Activated CD8-positive, alpha-beta T cell treated with anti-CD3 and anti-CD28 coated beads, Interleukin-2, amount 10 ng/mL, durations not matched to agents 7 days and 5 days (primary cell): ENCODE data around the gene RSPH1. TPM values are rescaled to one million over a fixed set of nuclear protein-coding genes. Genes with fewer than 3 reads are reported as not detected.

ENCODE experiments used
- ATAC-seq: fragments of 150-1000 bp; cut with Tn5 transposase; one replicate; pipeline ENCODE4 v1.10.0; 2021; ENCODE audit warnings: moderate library complexity
- CTCF ChIA-PET: fragments of 350-600 bp; sonication (Branson Sonifier 250); formaldehyde crosslinking; loops from one replicate; lab custom pipeline; 2021; ENCODE audit warnings: antibody characterized with exemption; lab: Charles Lee
- POLR2A ChIA-PET: fragments of 350-600 bp; sonication (Branson Sonifier 250); formaldehyde crosslinking; loops from one replicate; lab custom pipeline; 2021; ENCODE audit warnings: antibody characterized with exemption; lab: Charles Lee
- DNase-seq: peaks from one replicate; pipeline ENCODE4 v3.0.0-alpha.2; 2020
- H3K27ac Mint-ChIP-seq: one replicate; pipeline ENCODE4 v1.8.0; 2021; ENCODE audit warnings: mild to moderate bottlenecking, mixed read lengths
- H3K27me3 Mint-ChIP-seq: one replicate; pipeline ENCODE4 v1.8.0; 2021; ENCODE audit warnings: low read depth, mixed read lengths
- H3K36me3 Mint-ChIP-seq: one replicate; pipeline ENCODE4 v1.8.0; 2021; ENCODE audit warnings: low read depth, mixed read lengths
- H3K4me1 Mint-ChIP-seq: one replicate; pipeline ENCODE4 v1.8.0; 2021; ENCODE audit warnings: low read depth, mixed read lengths
- H3K4me3 Mint-ChIP-seq: one replicate; pipeline ENCODE4 v1.8.0; 2021; ENCODE audit warnings: mild to moderate bottlenecking, mixed read lengths
- H3K9me3 Mint-ChIP-seq: one replicate; pipeline ENCODE4 v1.8.0; 2022; ENCODE audit warnings: mixed read lengths; ENCODE audit not compliant: insufficient read depth
- total RNA-seq, 2 experiments: library from RNA; stranded (reverse); gene quantifications; one replicate each; pipeline ENCODE4 v1.2.3, GENCODE V29; 2021

The RSPH1 gene
- total RNA-seq, 2 experiments from 2014 or later = not detected

GRCh38 chr21:42461881-42462877 lies 33.8 kb downstream of the RSPH1 start:
- peaks cover 4% of the 10 kb centered on the region for H3K36me3 Mint-ChIP-seq
- no peaks in the 10 kb centered on the region for H3K27me3 Mint-ChIP-seq
- no peak for DNase-seq
- ChIA-PET POLR2A (no interaction called here), CTCF (interaction anchor here (1.0 to 1.3 kb wide), 2 partner anchors 42 to 160 kb away, joined by 3 read pairs; no protein-coding TSS in a partner anchor)
- peaks cover 7% of the 10 kb centered on the region for H3K9me3 Mint-ChIP-seq
- H3K4me3 Mint-ChIP-seq = no peak overlapping the region
- peaks cover 70% of the 10 kb centered on the region for H3K4me1 Mint-ChIP-seq
- H3K27ac Mint-ChIP-seq = no peak overlapping the region
- no peak for ATAC-seq

DNA sequence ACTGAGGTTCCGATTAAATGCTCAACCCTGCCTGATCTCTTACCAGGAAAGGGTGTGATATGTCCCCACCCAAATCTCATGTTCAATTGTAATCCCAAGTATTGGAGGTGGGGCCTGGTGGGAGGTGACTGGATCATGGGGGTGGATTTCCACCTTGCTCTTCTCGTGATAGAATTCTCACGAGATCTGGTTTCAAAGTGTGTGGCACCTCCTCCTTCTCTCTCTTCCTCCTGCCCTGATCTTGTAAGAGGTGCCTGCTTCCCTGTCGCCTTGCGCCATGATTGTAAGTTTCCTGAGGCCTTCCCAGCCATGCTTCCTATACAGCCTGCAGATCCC lies 34.9 kb downstream of the RSPH1 start:
- POLR2A ChIA-PET = no interaction called here
- DNase-seq (no peak), ATAC-seq (no peak)
- peaks cover 74% of the 10 kb centered on the region for H3K4me1 Mint-ChIP-seq
- no peak overlapping the region for H3K4me3 Mint-ChIP-seq
- H3K36me3 Mint-ChIP-seq = peaks cover 4% of the 10 kb centered on the region
- H3K27me3 Mint-ChIP-seq = no peaks in the 10 kb centered on the region
- peak overlapping the region; percentile 44 for H3K27ac Mint-ChIP-seq
- peaks cover 7% of the 10 kb centered on the region for H3K9me3 Mint-ChIP-seq
- CTCF ChIA-PET = no interaction called here

DNA sequence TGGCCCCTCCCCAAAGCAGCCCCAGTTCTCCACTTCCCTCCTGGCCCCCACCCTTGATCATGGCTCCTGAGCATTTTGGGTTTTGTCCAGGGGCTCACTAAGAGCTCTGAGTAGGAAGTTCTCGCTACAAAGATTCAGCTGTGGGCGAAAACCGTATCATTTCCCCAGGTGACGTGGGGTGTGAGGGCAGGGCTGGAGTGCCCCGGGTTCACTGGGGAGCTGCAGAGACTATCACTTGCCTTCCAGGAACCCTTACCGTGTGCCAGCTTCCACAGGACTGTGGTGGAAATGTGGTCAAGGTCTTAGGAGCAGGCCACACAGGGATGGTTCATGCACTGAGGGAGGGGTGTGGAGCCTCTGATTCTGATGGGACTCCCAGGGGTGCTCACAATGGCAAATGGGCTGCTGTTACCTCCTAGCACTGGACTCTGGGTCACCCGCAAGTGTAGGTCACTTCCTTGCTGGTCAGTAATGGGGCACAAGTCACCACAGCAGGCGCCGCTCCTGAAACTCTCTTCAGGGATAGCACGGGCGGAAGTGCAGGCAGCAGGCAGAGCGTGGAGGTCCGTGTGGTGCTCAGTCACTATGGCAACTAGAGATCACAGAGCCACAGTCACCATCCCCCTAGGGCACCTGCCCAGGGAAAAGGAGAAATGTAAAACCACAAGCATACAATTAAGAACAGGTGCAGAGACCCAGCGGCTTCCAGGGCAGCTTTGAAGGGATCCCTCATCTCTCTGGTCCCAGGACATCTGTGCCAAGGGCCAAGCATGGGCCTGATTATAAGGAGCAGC lies 35.4 kb downstream of the RSPH1 start:
- Mint-ChIP-seq H3K4me3 (no peak overlapping the region), H3K27me3 (no peaks in the 10 kb centered on the region), H3K36me3 (peaks cover 4% of the 10 kb centered on the region), H3K27ac (peak overlapping the region; percentile 44), H3K4me1 (peaks cover 74% of the 10 kb centered on the region), H3K9me3 (peaks cover 7% of the 10 kb centered on the region)
- ChIA-PET POLR2A (interaction anchor here (1.0 kb wide), 1 partner anchor 67 kb away, joined by 3 read pairs; no protein-coding TSS in a partner anchor), CTCF (interaction anchor here (1.0 to 1.6 kb wide), 2 partner anchors 53 to 99 kb away, joined by 3 to 4 read pairs; partner anchors contain the start of gene SLC37A1)
- DNase-seq = peak; percentile 74
- ATAC-seq = peak; percentile 76

DNA sequence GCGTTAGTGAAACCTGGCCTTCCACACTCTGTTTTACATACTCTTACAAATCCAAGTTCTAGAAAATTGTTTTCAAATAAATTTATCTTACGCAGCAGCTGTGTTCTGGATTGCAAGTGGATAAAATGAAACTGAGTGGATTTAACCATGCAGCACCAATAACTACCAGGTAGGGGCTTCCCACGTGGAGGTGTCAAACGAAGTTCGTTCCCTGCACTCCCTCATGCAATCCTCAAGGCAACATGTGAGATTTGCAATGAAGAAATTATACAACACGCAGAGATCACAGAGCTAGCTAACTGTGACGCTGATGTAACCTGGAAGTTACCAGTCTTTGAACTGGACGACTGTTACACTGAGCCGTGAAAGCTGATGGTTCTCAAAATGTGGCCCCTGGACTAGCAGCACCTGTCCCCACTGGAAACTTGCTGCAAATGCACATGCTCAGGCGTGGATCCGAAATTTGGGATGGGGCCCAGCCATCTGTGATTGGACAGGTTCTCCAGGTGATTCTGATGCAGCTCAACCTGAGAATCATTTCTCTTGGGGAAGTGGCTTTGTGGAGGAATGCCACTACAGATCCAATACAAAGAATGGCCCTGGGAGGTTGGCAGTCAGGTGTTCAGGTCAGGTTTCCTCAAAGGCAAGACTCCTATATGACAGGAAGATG lies 36.3 kb downstream of the RSPH1 start:
- Mint-ChIP-seq H3K4me1 (peaks cover 68% of the 10 kb centered on the region), H3K27me3 (no peaks in the 10 kb centered on the region)
- POLR2A ChIA-PET = interaction anchor here (1.0 kb wide), 1 partner anchor 67 kb away, joined by 3 read pairs; no protein-coding TSS in a partner anchor

DNA sequence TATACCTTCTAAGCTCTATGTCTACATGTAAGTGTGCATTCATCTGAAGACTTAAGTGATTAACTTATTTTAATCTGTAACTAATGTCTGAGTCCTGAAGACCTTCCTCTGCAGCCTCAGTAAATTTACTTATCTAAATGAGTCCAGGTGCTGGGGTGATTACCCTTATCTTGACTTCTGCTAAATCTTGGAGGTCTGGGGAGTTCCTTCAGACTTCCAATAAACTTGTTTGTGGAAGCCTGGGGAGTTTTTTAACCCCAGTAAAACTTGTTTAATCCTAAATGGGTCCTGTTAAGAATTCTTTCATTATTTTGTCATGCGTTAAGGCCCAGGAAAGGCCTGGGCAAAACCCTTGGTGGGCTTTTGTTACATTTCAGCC lies 37.0 kb downstream of the RSPH1 start:
- Mint-ChIP-seq H3K4me3 (no peak overlapping the region), H3K4me1 (peaks cover 62% of the 10 kb centered on the region), H3K9me3 (peaks cover 5% of the 10 kb centered on the region), H3K27ac (no peak overlapping the region), H3K36me3 (peaks cover 2% of the 10 kb centered on the region), H3K27me3 (no peaks in the 10 kb centered on the region)
- no peak for ATAC-seq
- ChIA-PET CTCF (interaction anchor here (0.7 to 1.6 kb wide), 4 partner anchors 9 to 200 kb away, joined by 3 to 5 read pairs (median 4); partner anchors contain the start of gene SLC37A1), POLR2A (no interaction called here)
- no peak for DNase-seq

More for the DNA sequence above, 36.3 kb downstream of the RSPH1 start:
- no peak overlapping the region for H3K4me3 Mint-ChIP-seq
- H3K36me3 Mint-ChIP-seq = peaks cover 4% of the 10 kb centered on the region
- CTCF ChIA-PET = interaction anchor here (0.7 to 1.6 kb wide), 4 partner anchors 9 to 99 kb away, joined by 3 to 5 read pairs (median 4); partner anchors contain the start of gene SLC37A1
- no peak overlapping the region for H3K27ac Mint-ChIP-seq
- DNase-seq = no peak
- H3K9me3 Mint-ChIP-seq = peaks cover 7% of the 10 kb centered on the region
- ATAC-seq = no peak

DNA sequence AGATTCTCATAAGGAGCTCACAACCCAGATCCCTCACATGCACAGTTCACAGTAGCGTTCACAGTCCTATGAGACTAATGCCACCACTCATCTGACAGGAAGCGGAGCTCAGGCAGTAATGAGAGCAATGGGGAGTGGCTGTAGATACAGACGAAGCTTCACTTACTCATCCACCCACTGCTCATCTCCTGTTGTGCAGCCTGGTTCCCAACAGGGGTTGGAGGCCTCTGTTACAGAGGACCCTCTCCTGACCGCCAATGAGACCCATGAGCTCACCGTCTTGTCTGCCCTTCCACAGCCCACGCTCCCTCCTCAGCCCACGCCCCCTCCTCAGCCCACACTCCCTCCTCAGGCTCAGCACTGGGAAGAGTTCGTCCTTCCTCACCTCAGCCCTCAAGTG lies 39.6 kb downstream of the RSPH1 start:
- peak; percentile 49 for ATAC-seq
- POLR2A ChIA-PET = interaction anchor here (0.6 to 0.7 kb wide), 2 partner anchors 35 to 57 kb away, joined by 3 to 4 read pairs; partner anchors contain the start of gene SLC37A1

GRCh38 chr21:42455754-42456440 lies 40.1 kb downstream of the RSPH1 start:
- ATAC-seq (no peak), DNase-seq (no peak)
- ChIA-PET CTCF (interaction anchor here (0.8 to 1.4 kb wide), 6 partner anchors 11 to 147 kb away, joined by 3 to 5 read pairs (median 4); no protein-coding TSS in a partner anchor), POLR2A (interaction anchor here (0.7 kb wide), 1 partner anchor 34 kb away, joined by 4 read pairs; no protein-coding TSS in a partner anchor)
- Mint-ChIP-seq H3K27me3 (no peaks in the 10 kb centered on the region), H3K27ac (no peak overlapping the region), H3K36me3 (no peaks in the 10 kb centered on the region), H3K4me3 (no peak overlapping the region), H3K9me3 (no peaks in the 10 kb centered on the region), H3K4me1 (peaks cover 35% of the 10 kb centered on the region)

More for the DNA sequence above, 39.6 kb downstream of the RSPH1 start:
- no peak overlapping the region for H3K4me3 Mint-ChIP-seq
- H3K27ac Mint-ChIP-seq = peak overlapping the region; percentile 70
- CTCF ChIA-PET = interaction anchor here (0.8 to 1.4 kb wide), 6 partner anchors 11 to 147 kb away, joined by 3 to 5 read pairs (median 4); no protein-coding TSS in a partner anchor
- DNase-seq = peak; percentile 60
- no peaks in the 10 kb centered on the region for H3K36me3 Mint-ChIP-seq
- H3K9me3 Mint-ChIP-seq = no peaks in the 10 kb centered on the region
- H3K27me3 Mint-ChIP-seq = no peaks in the 10 kb centered on the region
- H3K4me1 Mint-ChIP-seq = peaks cover 40% of the 10 kb centered on the region

DNA sequence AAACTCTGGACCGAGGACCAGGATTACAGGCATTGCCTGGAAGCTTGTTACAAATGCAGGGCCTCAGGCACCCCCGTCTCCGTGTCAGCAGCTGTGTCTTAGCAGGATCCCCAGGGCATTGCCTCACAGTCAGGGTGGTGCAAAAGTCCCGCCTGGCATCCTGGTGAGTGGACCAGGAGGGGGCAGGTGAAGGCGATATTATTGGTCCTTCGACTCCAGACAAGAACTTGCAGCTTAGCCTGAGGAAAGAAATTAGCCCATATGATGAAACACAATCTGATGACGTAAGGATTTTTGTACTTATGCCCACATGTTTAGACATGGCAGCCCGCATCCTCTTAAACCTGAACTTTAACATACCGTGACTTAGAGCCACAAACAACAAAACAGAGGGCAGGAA lies 40.8 kb downstream of the RSPH1 start:
- Mint-ChIP-seq H3K27ac (no peak overlapping the region), H3K27me3 (no peaks in the 10 kb centered on the region), H3K4me1 (peaks cover 35% of the 10 kb centered on the region), H3K36me3 (no peaks in the 10 kb centered on the region), H3K4me3 (no peak overlapping the region), H3K9me3 (no peaks in the 10 kb centered on the region)
- ChIA-PET POLR2A (interaction anchor here (1.4 kb wide), 1 partner anchor 12 kb away, joined by 3 read pairs; no protein-coding TSS in a partner anchor), CTCF (interaction anchor here (1.0 to 1.4 kb wide), 3 partner anchors 12 to 118 kb away, joined by 3 to 4 read pairs (median 3); no protein-coding TSS in a partner anchor)
- DNase-seq (no peak), ATAC-seq (no peak)

- Mint-ChIP-seq H3K36me3 (no peaks in the 10 kb centered on the region), H3K4me1 (peaks cover 37% of the 10 kb centered on the region), H3K4me3 (no peak overlapping the region), H3K27ac (no peak overlapping the region), H3K9me3 (no peaks in the 10 kb centered on the region), H3K27me3 (no peaks in the 10 kb centered on the region)
- POLR2A ChIA-PET = interaction anchor here (1.4 kb wide), 1 partner anchor 12 kb away, joined by 3 read pairs; no protein-coding TSS in a partner anchor
- CTCF ChIA-PET = interaction anchor here (1.0 to 1.2 kb wide), 2 partner anchors 13 to 118 kb away, joined by 3 to 4 read pairs; no protein-coding TSS in a partner anchor
- DNase-seq = no peak
- no peak for ATAC-seq
Measured at GRCh38 chr21:42454786-42455185, 41.2 kb downstream of the RSPH1 start.

- H3K27me3 Mint-ChIP-seq = no peaks in the 10 kb centered on the region
- no peaks in the 10 kb centered on the region for H3K9me3 Mint-ChIP-seq
- no peaks in the 10 kb centered on the region for H3K36me3 Mint-ChIP-seq
- ChIA-PET POLR2A (interaction anchor here (1.4 kb wide), 1 partner anchor 13 kb away, joined by 3 read pairs; no protein-coding TSS in a partner anchor), CTCF (interaction anchor here (0.7 to 1.2 kb wide), 3 partner anchors 13 to 309 kb away, joined by 3 to 4 read pairs (median 3); no protein-coding TSS in a partner anchor)
- ATAC-seq = no peak
- H3K4me1 Mint-ChIP-seq = peaks cover 40% of the 10 kb centered on the region
- H3K4me3 Mint-ChIP-seq = no peak overlapping the region
- no peak for DNase-seq
- H3K27ac Mint-ChIP-seq = no peak overlapping the region
Measured at GRCh38 chr21:42453986-42454570, 41.9 kb downstream of the RSPH1 start.
